Stimulated activated CD4-positive, alpha-beta T cell treated with anti-CD3 and anti-CD28 coated beads, Interleukin-15, amount 100 ng/mL, for 1 hour (primary cell): Measurements from ENCODE around the gene UGT1A8.

Source experiments
- DNase-seq, 2 donors: peaks; one replicate each; pipeline ENCODE4 v3.0.0-alpha.2; 2020; ENCODE audit warnings: low read depth in 1 of 2, low spot score in 1 of 2

The UGT1A8 gene

DNA sequence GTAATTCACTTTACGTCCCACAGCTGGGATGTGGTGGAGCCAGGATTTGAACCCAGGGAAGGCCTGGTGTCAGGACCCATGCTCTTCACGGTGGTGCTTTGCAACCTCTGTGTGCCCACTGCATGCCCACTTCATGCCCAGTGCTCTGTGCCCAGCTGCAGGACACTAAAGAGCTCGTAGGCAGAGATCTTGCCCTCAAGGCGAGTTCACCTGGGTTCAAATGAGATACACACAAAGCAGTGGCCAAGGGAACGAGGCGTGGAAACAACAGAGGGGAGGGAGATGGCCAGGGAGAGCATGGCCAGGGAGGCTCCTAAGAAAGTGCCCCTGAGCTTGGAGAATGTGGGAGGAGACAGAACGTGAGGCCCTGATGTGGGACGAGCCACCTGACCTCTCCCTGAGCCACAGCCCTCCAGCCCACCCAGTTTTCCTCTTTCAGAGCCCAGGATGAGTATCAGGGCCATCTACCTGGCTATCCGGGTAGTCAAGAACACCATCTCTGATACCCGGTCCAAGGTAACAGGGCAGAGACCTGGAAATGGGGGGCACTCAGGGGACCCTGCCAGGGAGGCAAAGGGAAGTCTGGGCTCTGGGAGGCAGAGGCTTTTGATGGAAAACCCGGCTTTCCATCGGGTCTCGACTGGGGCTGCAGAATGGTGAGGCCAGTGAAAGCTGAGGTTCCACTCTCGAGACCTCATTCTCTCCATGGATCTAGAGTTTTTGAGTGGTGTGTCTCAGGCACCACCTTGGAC lies 181.1 kb downstream of the UGT1A8 start:
- DNase-seq, result no peak

GRCh38 chr2:233799087-233799665 lies 181.7 kb downstream of the UGT1A8 start:
- no peak for DNase-seq

DNA sequence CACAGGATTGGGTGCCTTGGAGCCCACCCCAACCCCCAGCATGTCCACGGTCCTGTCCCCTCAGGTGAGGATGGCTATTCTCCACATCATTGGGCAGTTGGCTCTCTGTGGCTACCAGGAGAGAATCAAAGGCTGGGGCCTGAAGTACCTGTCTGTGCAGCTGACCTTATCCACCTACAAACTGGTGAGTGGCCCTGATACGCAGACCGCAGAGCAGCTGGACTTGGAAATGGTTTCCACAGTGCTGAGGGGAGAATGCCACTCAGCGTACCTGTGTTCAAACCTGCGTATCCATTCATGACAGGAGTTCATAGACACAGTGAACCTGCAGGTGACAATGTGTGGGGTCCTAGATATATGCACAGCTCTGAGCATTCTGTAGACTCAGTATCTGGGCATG lies 182.3 kb downstream of the UGT1A8 start:
- DNase-seq, result no peak

DNA sequence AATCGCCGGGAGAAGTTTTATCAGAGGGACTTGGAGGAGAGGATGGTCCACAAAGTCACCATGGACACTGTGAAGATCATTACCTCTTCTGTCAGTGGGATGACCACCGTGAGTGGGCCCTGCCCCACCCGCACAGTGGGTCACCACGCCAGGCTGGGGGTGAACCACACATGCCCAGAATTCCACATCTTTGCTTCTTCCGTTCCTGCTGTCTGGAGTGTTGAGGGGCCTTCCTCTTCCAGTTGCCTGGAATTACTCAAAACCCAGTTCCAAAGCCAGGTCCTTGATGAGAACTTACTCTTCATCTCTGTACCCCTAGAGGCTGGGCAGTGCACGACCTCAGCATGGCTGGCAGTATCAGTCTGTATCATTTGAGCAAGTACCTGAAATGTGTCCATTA lies 182.8 kb downstream of the UGT1A8 start:
- DNase-seq, result no peak

DNA sequence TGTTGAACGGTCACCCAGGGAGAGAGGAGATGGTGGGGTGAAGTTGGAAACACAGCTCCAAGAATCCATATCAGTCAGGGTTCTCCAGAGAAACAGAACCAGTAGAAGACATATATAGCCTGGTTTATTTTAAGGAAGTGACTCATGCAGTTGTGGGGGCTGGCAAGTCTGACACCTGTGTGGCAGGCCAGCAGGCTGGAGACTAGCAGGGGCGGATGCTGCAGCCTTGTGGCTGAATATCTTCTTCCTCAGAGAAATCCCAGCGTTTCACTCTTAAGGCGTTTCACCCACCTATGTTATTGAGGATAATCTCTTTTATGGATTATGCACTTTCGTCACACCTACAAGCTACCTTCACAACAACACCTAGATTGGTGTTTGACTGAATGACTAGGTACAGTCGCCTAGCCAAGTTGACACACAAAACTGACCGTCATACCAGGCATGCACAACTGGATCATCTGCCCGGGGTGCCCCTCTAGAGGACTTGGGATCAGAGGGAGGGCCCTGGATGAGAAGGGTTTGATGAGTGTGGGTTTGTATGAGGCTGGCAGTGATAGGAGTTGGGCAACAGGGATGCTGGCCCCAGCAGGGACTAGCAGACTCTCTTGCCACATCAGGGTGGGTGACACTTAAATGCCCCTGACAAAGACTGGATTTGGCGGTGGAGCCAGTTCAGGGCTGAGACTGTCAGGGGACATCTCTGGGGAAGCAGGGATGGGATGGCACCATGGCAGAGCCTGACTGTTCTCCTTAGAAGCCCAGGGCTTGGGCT lies 184.1 kb downstream of the UGT1A8 start:
- no peak for DNase-seq

DNA sequence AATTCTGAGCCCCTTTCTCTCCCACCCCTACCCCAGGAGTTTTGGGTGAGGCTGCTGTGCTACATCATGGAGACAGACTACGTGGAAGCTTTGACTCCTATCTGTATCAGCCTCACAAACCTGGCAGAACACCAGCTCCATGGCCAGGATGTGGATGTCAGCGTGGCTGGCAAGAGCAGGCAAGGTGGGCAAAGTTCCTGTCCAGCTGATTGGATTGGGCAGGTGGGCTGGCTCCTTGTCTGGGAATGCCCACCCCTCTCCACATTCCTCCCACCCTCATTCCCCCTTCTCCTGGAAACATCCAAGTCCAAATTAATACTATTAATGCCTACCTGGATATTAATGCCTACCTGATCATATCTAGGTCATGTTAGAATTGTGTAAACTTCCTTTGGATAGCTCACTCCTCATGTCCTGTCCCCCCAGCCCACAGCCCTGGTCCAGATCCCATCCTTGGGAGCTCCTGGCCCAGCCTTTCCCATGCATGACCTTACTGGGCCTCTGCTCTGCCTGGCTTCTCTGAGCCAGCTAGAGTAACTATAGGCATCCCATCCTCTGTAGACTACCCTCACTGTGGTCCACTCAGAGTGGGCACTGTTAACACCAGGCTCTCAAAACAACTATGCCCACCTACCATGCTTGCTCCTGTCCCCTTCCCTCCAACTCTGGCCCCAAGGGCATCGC lies 184.8 kb downstream of the UGT1A8 start:
- no peak for DNase-seq

- no peak for DNase-seq
Observed at GRCh38 chr2:233803292-233803911, 186.0 kb downstream of the UGT1A8 start.

DNA sequence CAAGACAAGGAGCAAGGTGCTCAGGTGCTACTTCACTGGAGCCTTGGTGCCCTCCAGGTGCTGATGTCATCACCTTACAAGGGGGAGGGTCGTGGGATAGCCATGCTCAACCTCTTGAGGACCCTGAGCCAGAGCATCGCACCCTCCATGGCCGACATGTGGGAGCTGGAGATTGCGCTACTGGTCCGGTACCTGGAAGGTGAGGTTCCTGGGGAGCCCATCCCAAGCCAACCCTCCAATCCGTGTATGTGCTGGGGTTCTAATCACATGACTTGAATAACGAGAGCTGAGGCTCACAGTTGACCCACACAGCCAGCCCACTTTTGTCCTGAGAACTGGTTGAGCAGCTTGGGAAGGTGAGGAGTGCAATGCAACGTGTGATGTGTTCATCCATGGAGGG lies 186.6 kb downstream of the UGT1A8 start:
- no peak for DNase-seq

- no peak for DNase-seq
Observed at GRCh38 chr2:233807215-233807865, 189.9 kb downstream of the UGT1A8 start.

- DNase-seq, result no peak
Observed at GRCh38 chr2:233807966-233808935, 190.8 kb downstream of the UGT1A8 start.

GRCh38 chr2:233810385-233810784 lies 193.0 kb downstream of the UGT1A8 start:
- no peak for DNase-seq

- DNase-seq, result no peak
Observed at GRCh38 chr2:233811087-233811486, 193.7 kb downstream of the UGT1A8 start.

- DNase-seq, result no peak
Observed at GRCh38 chr2:233811732-233812131, 194.3 kb downstream of the UGT1A8 start.

GRCh38 chr2:233813236-233814055 lies 196.0 kb downstream of the UGT1A8 start:
- DNase-seq, result no peak

DNA sequence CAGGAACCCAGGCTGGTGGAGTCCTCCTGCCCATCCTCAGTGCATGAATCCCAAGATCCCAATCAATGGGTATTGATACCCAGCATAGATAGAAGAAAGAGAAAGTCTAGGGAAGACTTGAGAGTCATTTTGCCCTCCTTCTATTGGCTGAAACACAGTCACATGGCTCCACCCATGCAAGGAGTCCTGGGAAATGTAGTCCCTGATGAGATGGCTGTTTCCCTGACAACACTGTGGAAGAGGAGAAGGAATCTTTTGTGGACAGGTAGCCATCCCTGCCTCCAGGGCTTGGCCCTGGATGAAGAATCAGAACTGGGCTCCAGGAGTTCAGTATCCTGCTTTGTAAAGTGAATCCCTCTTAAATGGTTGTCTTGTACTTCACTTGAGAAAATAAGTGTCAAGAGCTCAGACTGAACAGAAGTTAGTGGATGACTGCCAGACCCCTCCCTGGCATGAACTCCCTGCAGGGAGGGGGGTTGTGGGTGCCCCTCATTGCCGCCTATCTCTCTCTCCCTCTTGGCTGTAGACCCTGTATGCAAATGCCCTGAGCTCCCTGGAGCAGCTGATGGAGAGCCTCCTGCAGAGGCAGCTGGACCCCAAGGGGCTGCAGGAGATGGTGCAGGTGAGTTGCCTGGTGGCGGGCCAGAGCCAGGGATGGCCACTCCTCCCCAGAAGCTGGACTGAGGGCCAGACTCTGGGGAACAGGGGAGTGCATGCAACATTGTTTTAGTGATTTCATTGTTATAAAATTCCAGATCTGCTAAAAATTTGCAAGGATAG lies 196.8 kb downstream of the UGT1A8 start:
- DNase-seq, result no peak

- DNase-seq, result no peak
Observed at GRCh38 chr2:233815861-233816260, 198.4 kb downstream of the UGT1A8 start.

DNA sequence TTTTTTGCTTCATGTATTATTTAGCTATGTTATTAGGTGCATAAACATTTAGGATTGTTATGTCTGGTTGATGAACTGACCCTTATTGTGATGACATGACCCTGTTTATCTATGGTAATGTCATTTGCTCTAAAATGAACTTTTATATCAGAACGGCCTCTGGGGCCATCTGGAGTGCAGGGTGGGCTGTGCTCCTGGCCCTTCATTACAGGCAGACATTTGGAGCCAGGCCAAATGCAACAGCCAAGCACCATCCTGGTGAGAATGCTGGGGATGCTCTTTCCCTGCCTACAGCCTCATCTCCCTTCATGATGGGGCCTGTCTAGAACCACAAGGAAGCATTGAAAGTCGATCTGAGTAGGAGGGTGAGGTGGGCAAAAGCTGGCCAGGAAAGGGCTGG lies 198.9 kb downstream of the UGT1A8 start:
- no peak for DNase-seq

- no peak for DNase-seq
Observed at GRCh38 chr2:233816771-233817170, 199.3 kb downstream of the UGT1A8 start.
